GM19324 (cell line): Measurements from ENCODE around the gene INTS1.
"Not testable (repeated sequence)": the region's sequence is repeated elsewhere in the genome, so short reads cannot be mapped to it uniquely, and the experiment has no call there.

Source experiments
- ATAC-seq: cut with Tn5 transposase; IDR thresholded peaks from one replicate; pipeline ENCODE4 v1.9.1; 2021; ENCODE audit warnings: mild to moderate bottlenecking, moderate library complexity; ENCODE audit not compliant: unreplicated experiment, low FRiP score

The INTS1 gene

DNA sequence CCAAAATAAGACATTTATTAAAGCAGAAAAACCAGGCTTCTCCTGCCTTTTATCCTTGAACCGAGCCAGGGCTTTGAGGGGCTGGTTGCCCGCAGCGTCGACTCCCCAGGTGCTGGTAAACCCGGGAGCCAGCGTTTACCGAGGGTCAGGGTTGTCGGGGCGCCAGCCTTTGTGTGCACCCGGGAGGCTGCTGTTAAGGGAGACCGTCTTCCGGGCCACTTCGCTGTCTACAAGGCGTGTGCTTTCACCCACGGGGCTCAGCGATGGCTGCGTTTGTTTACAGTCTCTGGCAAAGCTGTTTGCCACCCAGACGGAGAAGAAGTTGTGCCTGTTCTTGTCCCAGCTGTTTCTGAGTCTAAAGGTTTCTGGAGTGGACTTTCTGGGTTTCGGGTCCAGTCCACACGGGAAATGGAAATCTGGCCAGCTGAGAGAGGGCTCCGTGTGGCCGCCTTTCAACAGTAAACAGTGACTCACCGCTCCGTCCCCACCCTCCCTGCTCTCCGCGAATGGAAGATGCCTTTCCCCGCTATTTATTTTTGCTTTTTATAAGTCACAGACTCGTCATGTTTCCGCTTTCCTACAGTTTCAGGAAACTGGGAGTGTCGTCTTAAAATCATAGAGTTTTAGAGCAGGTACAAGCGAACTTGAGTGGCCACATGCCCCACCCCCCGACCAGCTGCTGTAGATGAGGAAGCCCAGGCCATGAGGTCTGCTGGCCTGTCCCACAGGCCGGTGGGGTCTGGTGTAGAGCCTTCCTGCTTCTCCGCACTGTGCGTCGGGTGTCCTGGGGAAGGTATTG lies 28.5 kb upstream of the INTS1 start:
- ATAC-seq = no peak

DNA sequence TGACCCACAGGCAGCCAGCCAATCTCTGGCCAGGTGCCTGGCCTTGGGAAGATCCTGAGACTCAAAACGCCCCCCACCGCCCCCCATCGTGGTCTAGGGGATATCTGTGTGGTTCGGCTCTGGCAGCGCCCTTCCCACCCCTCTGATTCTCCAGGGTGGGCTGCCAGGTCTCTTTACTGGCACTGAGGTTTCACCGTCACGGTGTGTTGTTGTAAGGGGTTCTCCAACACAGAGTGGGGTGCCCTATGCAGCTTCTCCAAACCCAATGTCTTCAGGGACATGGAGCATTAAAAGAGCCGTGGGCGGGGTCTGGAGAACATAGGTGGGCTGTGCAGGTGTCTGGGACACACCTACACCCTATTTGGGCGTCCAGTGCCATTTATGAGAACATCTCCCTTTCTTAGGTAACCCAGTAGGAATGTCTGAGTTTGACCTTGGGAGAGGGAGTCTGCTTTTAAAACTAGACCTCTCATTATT lies 27.8 kb upstream of the INTS1 start:
- no peak for ATAC-seq

- ATAC-seq = peak; percentile 17
Observed at GRCh38 chr7:1531263-1531978, 27.2 kb upstream of the INTS1 start.

- ATAC-seq = peak; percentile 12
Observed at GRCh38 chr7:1530946-1531262, 26.7 kb upstream of the INTS1 start.

DNA sequence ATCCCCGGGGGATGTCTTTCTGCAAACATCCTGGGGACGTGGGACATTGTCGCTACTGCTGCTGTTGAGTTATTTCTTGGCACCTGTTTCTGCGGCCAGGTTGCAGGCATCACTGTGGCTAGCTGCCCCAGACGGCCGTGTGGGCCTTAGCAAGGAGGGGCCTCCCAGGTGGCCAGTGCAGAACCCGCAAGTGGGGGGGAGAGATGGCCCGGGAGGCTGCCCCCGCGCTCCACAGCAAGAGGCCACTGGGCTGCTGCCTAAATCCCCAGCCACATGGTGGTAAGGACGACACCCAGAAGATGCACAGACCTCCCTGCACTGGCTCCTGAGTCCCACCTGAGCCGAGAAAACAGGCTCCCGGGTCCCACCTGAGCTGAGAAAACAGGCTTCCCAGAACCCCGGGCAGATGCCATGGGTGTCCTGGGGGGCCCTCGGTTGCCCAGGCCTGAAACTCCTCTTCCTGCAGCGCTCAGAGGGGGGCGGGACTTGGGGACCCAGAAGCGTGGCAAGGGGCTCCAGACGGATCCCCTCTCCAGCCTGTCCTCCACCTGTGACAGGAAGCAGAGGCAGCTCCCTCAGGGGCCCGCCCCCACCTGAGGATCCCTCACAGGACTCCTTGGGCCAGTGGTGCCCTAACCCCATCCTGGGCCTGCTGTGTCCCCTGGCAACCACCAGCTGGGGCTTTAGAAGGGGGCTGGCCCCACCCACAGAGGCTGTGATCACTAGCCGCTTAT lies 25.4 kb upstream of the INTS1 start:
- no peak for ATAC-seq

DNA sequence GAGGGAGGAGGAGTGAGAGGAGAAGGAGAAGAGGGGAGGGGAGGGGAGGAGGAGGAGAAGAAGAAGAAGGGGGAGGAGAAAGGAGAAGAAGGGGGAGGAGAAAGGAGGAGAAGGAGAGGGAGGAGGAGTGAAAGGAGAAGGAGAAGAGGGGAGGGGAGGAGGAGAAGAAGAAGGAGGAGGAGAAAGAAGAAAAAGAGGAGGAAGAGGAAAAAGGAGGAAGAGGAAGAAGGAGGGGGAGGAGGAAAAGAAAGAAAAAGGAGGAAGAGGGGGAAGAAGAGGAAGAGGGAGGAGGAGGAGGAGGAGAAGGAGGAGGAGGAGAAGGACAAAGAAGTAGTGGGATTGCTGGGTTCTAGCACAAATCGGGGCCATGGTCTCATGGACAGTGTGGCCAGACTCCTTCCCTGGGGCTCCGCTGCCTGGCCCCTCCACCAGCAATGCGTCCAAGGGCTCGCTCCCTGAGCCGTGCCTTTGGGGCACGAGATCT lies 22.1 kb upstream of the INTS1 start:
- no peak for ATAC-seq

DNA sequence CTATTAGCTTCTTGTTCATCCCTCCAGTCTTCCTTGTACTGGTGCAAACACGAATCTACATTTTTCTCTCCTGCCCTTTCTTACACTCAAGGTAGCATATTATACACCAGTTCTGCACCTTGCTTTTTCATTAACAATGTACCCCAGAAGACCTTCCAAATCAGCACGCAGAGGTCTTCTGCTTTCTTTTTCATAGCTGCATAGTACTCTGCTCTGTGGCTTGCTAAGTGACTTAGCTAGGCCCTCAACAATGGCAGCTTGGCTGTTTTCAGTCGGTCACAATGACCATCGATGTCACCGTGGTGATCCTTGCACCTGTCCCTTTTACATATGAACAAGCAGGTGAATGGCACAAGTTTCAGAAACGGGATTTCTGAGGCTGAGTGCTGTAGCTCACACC lies 21.2 kb upstream of the INTS1 start:
- no peak for ATAC-seq

DNA sequence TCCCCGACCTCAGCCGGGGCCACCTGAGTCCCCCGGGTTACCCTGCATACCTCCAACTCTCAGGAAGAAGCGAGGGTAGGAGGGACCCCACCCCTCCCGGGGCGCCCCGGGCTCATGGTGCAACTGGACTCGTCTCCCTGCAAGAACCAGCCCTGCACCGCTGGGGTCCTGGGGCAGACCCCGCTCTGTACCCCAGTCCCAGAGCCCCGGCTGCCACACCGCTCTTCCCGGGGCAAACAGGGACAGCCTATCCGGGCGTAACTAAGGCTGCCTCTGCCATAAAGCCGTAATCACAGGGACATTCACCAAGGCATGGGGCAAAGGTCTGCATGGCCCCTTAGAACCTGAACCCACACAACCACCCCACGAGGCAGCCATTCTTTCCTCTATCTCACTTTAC lies 19.7 kb upstream of the INTS1 start:
- no peak for ATAC-seq

DNA sequence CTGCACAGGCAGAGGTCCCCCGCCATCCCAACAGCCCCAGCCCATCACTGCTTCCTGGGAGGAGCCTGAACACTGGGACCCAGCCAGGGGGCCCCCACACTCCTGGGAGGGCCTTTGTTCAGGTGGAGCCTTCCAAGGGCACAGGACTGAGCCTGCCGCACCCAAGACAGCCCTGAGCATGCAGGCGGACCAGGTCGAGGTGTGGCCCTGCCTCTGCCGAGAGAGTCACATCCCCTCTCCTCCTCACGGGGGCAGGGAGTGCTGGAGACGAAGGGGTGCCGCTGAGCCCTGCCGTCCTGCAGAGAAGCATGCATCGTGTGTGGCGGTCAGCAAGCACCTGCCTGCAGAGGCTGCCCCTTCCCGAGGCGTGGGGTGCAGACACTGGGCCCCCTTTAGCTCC lies 19.0 kb upstream of the INTS1 start:
- no peak for ATAC-seq

DNA sequence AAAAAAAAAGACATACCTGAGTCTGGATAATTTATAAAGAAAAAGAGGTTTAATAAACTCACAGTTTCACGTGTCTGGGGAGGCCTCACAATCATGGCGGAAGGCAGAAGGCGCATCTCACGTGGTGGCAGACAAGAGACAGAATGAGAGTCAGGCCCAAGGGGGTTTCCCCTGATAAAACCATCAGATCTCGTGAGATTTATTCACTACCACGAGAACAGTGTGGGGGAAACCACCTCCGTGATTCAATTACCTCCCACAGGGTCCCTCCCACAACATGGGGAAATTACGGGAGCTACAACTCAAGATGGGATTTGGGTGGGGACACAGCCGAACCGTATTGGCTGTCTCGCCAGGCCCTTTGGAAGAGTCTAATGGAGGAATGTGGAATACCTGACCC lies 17.3 kb upstream of the INTS1 start:
- ATAC-seq = no peak

- no peak for ATAC-seq
Observed at GRCh38 chr7:1520539-1521234, 16.5 kb upstream of the INTS1 start.

GRCh38 chr7:1519322-1519922 lies 15.2 kb upstream of the INTS1 start:
- not testable (repeated sequence) for ATAC-seq

- ATAC-seq = no peak
Observed at GRCh38 chr7:1516586-1517251, 12.5 kb upstream of the INTS1 start.

DNA sequence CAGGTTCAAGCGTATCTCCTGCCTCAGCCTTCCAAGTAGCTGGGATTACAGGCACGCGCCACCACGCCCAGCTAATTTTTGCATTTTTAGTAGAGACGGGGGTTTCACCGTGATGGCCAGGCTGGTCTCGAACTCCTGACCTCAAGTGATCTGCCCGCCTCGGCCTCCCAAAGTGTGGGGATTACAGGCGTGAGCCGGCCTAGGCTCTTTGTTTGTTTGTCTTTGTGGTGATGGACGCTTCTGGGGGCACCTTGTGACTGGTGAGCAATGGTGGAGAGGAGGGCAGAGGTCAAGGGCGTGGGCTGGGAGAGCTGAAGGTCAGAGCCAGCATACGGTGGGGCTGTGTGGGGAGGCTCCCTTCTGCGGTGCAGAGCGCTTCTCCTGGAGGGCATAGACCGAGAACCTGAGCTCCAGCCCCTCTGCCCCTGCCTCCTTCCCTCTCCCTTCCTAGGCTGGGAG lies 11.3 kb upstream of the INTS1 start:
- ATAC-seq = not testable (repeated sequence)

DNA sequence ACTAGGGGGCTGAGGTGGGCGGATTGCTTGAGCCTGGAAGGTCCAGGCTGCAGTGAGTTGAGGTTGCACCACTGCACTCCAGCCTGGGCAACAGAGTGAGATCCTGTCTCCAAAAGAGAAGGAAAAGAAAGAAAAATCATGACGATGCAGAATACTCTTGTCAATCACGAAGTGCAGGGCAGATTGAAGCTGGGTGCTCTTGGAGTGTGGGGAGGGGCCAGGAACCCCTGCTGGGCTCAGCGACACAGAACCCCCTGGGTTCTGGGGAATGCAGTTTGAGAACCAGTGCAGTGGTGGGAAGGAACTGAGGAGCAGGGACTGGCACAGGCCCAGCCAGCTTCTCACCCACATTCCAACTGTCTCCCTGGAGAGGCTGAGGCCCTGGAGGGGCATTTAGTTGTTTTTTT lies 10.8 kb upstream of the INTS1 start:
- ATAC-seq = no peak

DNA sequence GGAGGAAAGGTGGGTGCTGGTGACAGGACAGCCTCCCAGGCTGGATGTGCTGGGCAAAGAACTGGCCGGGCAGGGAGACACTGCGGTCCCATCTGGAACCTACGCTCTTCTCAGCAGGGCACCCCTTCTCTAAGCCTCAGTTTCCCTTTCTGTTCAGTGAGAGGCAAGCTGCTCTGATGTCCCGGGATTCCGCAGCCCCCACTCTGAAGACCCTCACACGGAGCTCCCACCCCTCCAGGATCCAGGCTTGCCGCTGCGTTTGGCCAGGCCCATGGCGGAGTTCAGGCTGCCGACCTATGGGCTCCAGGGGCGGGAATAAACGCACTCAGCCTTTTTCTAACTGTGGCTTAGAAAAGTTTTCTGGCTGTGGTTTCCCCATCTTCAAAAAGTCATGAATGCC lies 10.2 kb upstream of the INTS1 start:
- no peak for ATAC-seq

GRCh38 chr7:1513657-1514095 lies 9.5 kb upstream of the INTS1 start:
- no peak for ATAC-seq

GRCh38 chr7:1512781-1513656 lies 8.8 kb upstream of the INTS1 start:
- no peak for ATAC-seq
